Panc1 (cell line): ENCODE measurements around the gene BRINP3.

ENCODE experiments used
- POLR2AphosphoS5 ChIP-seq: IDR thresholded peaks from 2 replicates; pipeline ENCODE4 v1.6.1; 2012; ENCODE audit warnings: mild to moderate bottlenecking, low read depth, low read length, moderate library complexity
- SIN3A ChIP-seq: IDR thresholded peaks from 2 replicates; pipeline ENCODE4 v1.6.1; 2012; ENCODE audit warnings: low read depth, mild to moderate bottlenecking, low read length, moderate library complexity, borderline replicate concordance; ENCODE audit not compliant: insufficient read depth
- TCF7L2 ChIP-seq: IDR thresholded peaks from 2 replicates; pipeline ENCODE4 v1.6.1; 2011; ENCODE audit warnings: mild to moderate bottlenecking, low read depth, low read length, inconsistent platforms
- TF ChIP-seq, protein P1 (sequence below): fragments of 450-650 bp; IDR thresholded peaks from 2 replicates; pipeline ENCODE4 v1.5.1; 2017; ENCODE audit warnings: mild to moderate bottlenecking
- TF ChIP-seq, protein P2 (sequence below), 2 experiments: IDR thresholded peaks; 2 replicates each; pipeline ENCODE4 v1.6.1; 2011 to 2012; ENCODE audit warnings: low read depth in 2 of 2, control low read depth in 1 of 2, low read length in 1 of 2, mild to moderate bottlenecking in 1 of 2, moderate library complexity in 1 of 2; ENCODE audit not compliant: insufficient read depth in 1 of 2

DNA sequence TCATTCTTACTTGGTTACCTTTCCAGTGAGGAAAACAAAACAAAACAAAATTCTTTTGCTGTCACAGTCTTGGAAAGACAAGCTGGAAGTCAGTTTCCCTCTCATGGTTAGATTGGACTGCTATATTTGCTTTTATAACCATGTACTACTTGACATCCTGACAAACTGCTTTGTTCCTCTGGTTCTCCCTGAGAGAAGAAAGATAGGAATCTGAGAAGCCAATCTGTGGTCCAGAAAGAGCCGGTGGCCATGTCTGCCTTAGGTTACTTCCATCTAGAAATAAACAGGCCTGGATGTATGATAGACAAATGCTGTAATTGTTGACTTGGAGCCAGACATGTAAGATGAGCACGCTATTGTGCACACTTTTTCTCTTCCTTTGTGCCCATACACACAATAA lies 330.0 kb downstream of the BRINP3 start:
- TF ChIP-seq, protein P1, sequence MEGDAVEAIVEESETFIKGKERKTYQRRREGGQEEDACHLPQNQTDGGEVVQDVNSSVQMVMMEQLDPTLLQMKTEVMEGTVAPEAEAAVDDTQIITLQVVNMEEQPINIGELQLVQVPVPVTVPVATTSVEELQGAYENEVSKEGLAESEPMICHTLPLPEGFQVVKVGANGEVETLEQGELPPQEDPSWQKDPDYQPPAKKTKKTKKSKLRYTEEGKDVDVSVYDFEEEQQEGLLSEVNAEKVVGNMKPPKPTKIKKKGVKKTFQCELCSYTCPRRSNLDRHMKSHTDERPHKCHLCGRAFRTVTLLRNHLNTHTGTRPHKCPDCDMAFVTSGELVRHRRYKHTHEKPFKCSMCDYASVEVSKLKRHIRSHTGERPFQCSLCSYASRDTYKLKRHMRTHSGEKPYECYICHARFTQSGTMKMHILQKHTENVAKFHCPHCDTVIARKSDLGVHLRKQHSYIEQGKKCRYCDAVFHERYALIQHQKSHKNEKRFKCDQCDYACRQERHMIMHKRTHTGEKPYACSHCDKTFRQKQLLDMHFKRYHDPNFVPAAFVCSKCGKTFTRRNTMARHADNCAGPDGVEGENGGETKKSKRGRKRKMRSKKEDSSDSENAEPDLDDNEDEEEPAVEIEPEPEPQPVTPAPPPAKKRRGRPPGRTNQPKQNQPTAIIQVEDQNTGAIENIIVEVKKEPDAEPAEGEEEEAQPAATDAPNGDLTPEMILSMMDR: no peak
- TF ChIP-seq POLR2AphosphoS5 (no peak), TCF7L2 (no peak), SIN3A (no peak)
- TF ChIP-seq, protein P2, sequence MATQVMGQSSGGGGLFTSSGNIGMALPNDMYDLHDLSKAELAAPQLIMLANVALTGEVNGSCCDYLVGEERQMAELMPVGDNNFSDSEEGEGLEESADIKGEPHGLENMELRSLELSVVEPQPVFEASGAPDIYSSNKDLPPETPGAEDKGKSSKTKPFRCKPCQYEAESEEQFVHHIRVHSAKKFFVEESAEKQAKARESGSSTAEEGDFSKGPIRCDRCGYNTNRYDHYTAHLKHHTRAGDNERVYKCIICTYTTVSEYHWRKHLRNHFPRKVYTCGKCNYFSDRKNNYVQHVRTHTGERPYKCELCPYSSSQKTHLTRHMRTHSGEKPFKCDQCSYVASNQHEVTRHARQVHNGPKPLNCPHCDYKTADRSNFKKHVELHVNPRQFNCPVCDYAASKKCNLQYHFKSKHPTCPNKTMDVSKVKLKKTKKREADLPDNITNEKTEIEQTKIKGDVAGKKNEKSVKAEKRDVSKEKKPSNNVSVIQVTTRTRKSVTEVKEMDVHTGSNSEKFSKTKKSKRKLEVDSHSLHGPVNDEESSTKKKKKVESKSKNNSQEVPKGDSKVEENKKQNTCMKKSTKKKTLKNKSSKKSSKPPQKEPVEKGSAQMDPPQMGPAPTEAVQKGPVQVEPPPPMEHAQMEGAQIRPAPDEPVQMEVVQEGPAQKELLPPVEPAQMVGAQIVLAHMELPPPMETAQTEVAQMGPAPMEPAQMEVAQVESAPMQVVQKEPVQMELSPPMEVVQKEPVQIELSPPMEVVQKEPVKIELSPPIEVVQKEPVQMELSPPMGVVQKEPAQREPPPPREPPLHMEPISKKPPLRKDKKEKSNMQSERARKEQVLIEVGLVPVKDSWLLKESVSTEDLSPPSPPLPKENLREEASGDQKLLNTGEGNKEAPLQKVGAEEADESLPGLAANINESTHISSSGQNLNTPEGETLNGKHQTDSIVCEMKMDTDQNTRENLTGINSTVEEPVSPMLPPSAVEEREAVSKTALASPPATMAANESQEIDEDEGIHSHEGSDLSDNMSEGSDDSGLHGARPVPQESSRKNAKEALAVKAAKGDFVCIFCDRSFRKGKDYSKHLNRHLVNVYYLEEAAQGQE (IDR thresholded peaks at IDR 0.05; ENCODE audit: insufficient read depth in 1 of 2, low read depth in 2 of 2, low read length in 1 of 2): no peak
